DOHH2 (cell line): ENCODE measurements around the gene TTC34.

Experiments used
- CTCF ChIP-seq: fragments of 200-600 bp; sonication (generic); IDR thresholded peaks from one replicate; pipeline ENCODE4 v1.5.1; 2014; ENCODE audit warnings: antibody characterized with exemption, mild to moderate bottlenecking, low read depth, low read length; ENCODE audit not compliant: poor library complexity, severe bottlenecking
- EZH2phosphoT487 ChIP-seq: fragments of 200-600 bp; sonication (generic); IDR thresholded peaks from 2 replicates; pipeline ENCODE4 v1.6.1; 2017; ENCODE audit warnings: borderline replicate concordance, mild to moderate bottlenecking, antibody characterized with exemption, low read length, moderate library complexity, mixed read lengths

DNA sequence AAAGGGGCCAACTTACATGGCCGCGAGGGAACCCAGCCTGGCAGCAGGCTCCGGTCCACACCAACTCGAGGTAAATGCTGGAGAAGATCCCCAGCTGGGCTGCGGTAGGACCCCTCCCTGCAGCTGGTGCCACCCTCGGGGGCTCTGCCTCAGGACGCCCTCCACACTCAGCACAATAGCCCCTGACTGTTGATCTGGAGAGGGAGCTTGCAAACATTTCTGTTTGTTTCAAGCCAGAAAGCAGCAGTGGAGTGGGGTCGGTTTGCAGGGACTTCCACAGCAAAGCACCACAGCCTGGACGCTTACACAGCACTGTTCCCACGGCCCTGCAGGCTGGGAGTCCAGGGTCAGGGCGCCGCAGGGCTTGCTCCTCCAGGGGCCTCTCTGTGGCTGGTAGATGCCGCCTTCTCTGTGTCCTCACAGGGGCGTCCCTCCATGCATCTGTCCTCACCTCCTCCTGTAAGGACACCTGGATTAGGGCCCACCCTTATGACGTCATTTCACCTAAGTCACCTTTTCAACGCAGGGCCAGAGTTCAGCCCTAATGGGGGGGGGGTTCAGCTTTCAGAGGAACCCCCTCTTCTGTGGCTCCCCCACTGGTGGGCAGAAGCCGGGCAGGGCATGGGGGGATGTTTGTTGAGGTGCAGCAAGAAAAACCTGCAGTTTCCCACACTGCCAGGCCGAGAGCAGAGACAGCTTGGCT, 24.1 kb upstream of the TTC34 start:
- no peak for TF ChIP-seq CTCF
- no peak for TF ChIP-seq EZH2phosphoT487
